Measurements from ENCODE around the gene CORO2B. TPM values are rescaled to one million over a fixed set of nuclear protein-coding genes. Genes with fewer than 3 reads are reported as not detected.

Gene CORO2B
- total RNA-seq, 6 experiments from 2014 or later = 9.3 to 11.0 (median 9.9) TPM

DNA sequence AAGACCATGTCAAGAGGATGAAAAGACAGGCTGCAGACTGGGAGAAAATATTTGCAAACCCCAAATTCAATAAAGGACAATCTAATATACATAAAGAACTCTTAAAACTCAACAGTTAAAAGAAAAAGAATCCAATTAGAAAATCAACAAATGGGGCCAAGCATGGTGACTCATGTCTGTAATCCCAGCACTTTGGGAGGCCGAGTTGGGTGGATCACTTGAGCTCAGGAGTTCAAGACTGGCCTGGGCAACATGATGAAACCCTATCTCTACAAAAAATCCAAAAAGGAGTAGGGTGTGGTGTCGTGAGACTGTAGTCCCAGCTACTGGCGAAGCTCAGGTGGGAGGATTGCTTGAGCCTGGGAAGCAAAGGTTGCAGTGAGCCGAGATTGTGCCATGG, 184.3 kb downstream of the CORO2B start:
- H3K27me3 Mint-ChIP-seq (ENCODE audit: insufficient read depth) = peaks cover 9% of the 10 kb centered on the region
- DNase-seq = no peak
- H3K9me3 Mint-ChIP-seq = no peaks in the 10 kb centered on the region
- H3K4me1 Mint-ChIP-seq (ENCODE audit: low read depth) = peaks cover 4% of the 10 kb centered on the region
- no peak overlapping the region for H3K4me3 Mint-ChIP-seq
- no peaks in the 10 kb centered on the region for H3K36me3 Mint-ChIP-seq (ENCODE audit: low read depth)
- TF ChIP-seq, protein P1, sequence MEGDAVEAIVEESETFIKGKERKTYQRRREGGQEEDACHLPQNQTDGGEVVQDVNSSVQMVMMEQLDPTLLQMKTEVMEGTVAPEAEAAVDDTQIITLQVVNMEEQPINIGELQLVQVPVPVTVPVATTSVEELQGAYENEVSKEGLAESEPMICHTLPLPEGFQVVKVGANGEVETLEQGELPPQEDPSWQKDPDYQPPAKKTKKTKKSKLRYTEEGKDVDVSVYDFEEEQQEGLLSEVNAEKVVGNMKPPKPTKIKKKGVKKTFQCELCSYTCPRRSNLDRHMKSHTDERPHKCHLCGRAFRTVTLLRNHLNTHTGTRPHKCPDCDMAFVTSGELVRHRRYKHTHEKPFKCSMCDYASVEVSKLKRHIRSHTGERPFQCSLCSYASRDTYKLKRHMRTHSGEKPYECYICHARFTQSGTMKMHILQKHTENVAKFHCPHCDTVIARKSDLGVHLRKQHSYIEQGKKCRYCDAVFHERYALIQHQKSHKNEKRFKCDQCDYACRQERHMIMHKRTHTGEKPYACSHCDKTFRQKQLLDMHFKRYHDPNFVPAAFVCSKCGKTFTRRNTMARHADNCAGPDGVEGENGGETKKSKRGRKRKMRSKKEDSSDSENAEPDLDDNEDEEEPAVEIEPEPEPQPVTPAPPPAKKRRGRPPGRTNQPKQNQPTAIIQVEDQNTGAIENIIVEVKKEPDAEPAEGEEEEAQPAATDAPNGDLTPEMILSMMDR (IDR thresholded peaks at IDR 0.05) = no peak
- no peak overlapping the region for H3K27ac Mint-ChIP-seq

DNA sequence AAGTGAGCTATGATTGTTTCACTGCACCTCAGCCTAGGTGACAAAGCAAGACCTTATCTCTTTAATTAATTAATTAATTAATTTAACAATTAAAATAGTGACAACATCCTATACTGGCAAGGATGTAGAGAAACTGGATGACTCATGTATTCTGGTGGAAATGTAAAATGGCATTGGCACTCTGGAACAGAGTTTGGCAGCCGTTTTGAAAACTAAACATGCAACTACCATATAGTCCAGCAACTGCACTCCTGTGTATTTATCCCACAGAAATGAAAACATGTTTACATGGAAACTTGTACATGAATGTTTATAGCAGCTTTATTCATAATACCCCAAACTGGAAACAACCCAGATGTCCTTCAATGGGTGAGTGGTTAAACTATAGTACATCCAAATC, 185.3 kb downstream of the CORO2B start:
- no peak for DNase-seq
- H3K9me3 Mint-ChIP-seq = no peaks in the 10 kb centered on the region
- no peak overlapping the region for H3K4me3 Mint-ChIP-seq
- H3K4me1 Mint-ChIP-seq (ENCODE audit: low read depth) = peaks cover 11% of the 10 kb centered on the region
- TF ChIP-seq, protein P1 (IDR thresholded peaks at IDR 0.05) = no peak
- H3K27ac Mint-ChIP-seq = no peak overlapping the region
- no peaks in the 10 kb centered on the region for H3K36me3 Mint-ChIP-seq (ENCODE audit: low read depth)
- peaks cover 9% of the 10 kb centered on the region for H3K27me3 Mint-ChIP-seq (ENCODE audit: insufficient read depth)

DNA sequence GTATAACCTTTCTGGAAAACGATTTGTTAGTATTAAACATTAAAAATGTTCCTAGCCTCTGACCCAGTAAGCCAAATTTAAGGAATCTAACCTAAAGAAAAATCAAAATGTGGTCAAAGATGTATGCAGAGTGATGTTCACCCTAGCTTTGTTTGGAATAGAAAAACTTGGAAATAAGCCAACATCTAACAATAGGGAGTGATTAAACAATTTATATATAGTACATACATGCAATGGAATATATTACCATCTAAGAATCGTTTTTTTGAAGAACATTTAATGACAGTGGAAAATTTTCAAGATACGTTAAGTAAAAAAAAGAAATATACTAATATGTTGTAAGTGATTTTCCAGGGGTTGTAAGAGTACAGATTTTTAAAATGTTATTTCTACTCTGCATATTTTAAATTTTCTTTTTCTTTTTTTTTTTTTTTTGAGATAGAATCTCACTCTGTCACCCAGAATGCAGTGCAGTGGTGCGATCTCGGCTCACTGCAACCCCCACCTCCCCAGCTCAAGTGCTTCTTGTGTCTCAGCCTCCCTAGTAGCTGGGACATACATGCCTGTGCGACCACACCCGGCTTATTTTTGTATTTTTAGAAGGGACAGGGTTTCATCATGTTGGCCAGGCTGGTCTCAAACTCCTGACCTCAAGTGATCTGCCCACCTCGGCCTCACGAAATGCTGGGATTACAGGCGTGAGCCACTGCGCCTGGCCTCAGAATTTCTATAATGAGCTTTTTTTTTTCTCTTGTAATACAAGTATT, 187.0 kb downstream of the CORO2B start:
- no peak for DNase-seq
- Mint-ChIP-seq H3K27ac (no peak overlapping the region), H3K4me1 (ENCODE audit: low read depth) (peaks cover 11% of the 10 kb centered on the region), H3K9me3 (no peaks in the 10 kb centered on the region), H3K4me3 (no peak overlapping the region), H3K27me3 (ENCODE audit: insufficient read depth) (peaks cover 9% of the 10 kb centered on the region), H3K36me3 (ENCODE audit: low read depth) (no peaks in the 10 kb centered on the region)
- TF ChIP-seq, protein P1 (IDR thresholded peaks at IDR 0.05) = no peak

DNA sequence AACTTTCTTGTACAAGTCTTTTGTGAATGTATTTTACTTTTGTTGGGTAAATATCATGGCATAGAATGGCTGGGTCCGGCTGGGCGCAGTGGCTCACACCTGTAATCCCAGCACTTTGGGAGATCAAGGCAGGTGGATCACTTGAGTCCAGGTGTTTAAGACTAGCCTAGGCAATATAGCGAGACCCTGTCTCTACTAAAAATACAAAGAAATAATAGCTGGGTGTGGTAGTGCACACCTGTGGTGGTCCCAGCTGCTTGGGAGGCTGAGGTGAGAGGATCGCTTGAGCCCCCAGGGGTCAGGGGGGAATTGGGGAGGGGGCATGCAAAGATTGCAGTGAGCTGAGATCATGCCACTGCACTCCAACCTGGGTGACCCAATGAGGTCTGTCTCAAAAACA, 189.0 kb downstream of the CORO2B start:
- TF ChIP-seq, protein P1 (IDR thresholded peaks at IDR 0.05) = no peak
- Mint-ChIP-seq H3K36me3 (ENCODE audit: low read depth) (no peaks in the 10 kb centered on the region), H3K4me3 (no peak overlapping the region), H3K4me1 (ENCODE audit: low read depth) (peaks cover 11% of the 10 kb centered on the region), H3K27ac (no peak overlapping the region), H3K9me3 (no peaks in the 10 kb centered on the region), H3K27me3 (ENCODE audit: insufficient read depth) (peaks cover 12% of the 10 kb centered on the region)
- DNase-seq = no peak

DNA sequence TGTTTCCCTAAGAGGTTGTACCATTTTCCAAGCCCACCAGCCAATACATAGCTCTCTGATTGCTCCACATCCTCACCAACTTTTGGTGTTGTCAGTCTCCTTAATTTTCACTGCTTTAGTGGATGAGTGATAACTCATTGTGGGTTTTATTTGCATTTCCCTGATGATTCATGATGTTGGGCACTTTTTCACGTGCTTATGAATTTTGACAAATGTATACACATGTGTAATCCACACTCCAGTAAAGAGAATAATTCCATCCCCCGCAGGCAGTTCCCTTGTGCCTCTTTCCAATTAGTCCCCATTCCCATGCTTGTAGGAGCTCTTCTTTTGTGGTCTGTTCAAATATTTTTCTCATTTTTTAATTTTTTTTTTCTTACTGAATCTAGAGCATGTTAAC, 189.5 kb downstream of the CORO2B start:
- peak; percentile 55 for DNase-seq
- H3K27ac Mint-ChIP-seq = no peak overlapping the region

More for the DNA sequence above, 189.5 kb downstream of the CORO2B start:
- TF ChIP-seq, protein P1 (IDR thresholded peaks at IDR 0.05) = no peak
- Mint-ChIP-seq H3K27me3 (ENCODE audit: insufficient read depth) (peaks cover 9% of the 10 kb centered on the region), H3K4me1 (ENCODE audit: low read depth) (peaks cover 11% of the 10 kb centered on the region), H3K9me3 (no peaks in the 10 kb centered on the region), H3K4me3 (no peak overlapping the region), H3K36me3 (ENCODE audit: low read depth) (no peaks in the 10 kb centered on the region)
